ENCODE data around the gene ARHGAP9. TPM values are rescaled to one million over a fixed set of nuclear protein-coding genes. Genes with fewer than 3 reads are reported as not detected.

Gene ARHGAP9
- total RNA-seq, 1 experiment from 2014 or later: not detected

- intact Hi-C loops (cut with micrococcal nuclease; ENCODE audit: unreplicated experiment): no loop called here
- no peaks in the 10 kb centered on the region for H3K27me3 ChIP-seq (ENCODE audit: insufficient read depth, low read depth)
- 0 out of 2 replicates have a peak, but pooled peaks cover 4% of the 10 kb centered on the region for H3K79me2 ChIP-seq (ENCODE audit: low read depth)
- H3K4me1 ChIP-seq (replicated peaks; ENCODE audit: insufficient read depth): no peaks in the 10 kb centered on the region
- H4K20me1 ChIP-seq (ENCODE audit: insufficient read depth): peaks cover 57% of the 10 kb centered on the region
- H3K4me2 ChIP-seq: no peak overlapping the region
- DNase-seq: no peak
- TF ChIP-seq CTCF (conservative IDR thresholded peaks at IDR 0.05) (no peak), EZH2 (IDR thresholded peaks at IDR 0.05; ENCODE audit: low read depth) (no peak)
- CTCF ChIA-PET: no interaction called here
- no peak overlapping the region for H2AFZ ChIP-seq
- peaks cover 47% of the 10 kb centered on the region for H3K36me3 ChIP-seq (ENCODE audit: low read depth)
- no TSS peak for BruUV-seq (replicated peaks)
- no peak overlapping the region for H3K27ac ChIP-seq
- H3K9me2 ChIP-seq (ENCODE audit: insufficient read depth): no peaks in the 10 kb centered on the region
- no peak overlapping the region for H3K4me3 ChIP-seq
- H3K9me3 ChIP-seq (ENCODE audit: insufficient read depth, low read depth): no peaks in the 10 kb centered on the region
- POLR2A ChIA-PET (ENCODE audit: unreplicated experiment): no interaction called here
- H3F3A ChIP-seq (ENCODE audit: insufficient read depth, low read depth): peaks cover 9% of the 10 kb centered on the region; the same call in 1 of the 2 replicates
Measured at GRCh38 chr12:57500213-57500612, 20.5 kb upstream of the ARHGAP9 start.

GRCh38 chr12:57498571-57498970 lies 18.9 kb upstream of the ARHGAP9 start:
- Histone ChIP-seq H3K36me3 (ENCODE audit: low read depth) (peaks cover 44% of the 10 kb centered on the region), H3K9me3 (ENCODE audit: insufficient read depth, low read depth) (no peaks in the 10 kb centered on the region), H3K4me3 (no peak overlapping the region), H4K20me1 (ENCODE audit: insufficient read depth) (peaks cover 57% of the 10 kb centered on the region), H3K79me2 (ENCODE audit: low read depth) (0 out of 2 replicates have a peak, but pooled peaks cover 4% of the 10 kb centered on the region), H3K4me2 (no peak overlapping the region), H3F3A (ENCODE audit: insufficient read depth, low read depth) (peaks cover 9% of the 10 kb centered on the region; the same call in 1 of the 2 replicates), H3K27ac (no peak overlapping the region), H3K4me1 (replicated peaks; ENCODE audit: insufficient read depth) (no peaks in the 10 kb centered on the region), H2AFZ (no peak overlapping the region), H3K27me3 (ENCODE audit: insufficient read depth, low read depth) (no peaks in the 10 kb centered on the region), H3K9me2 (ENCODE audit: insufficient read depth) (no peaks in the 10 kb centered on the region)
- TF ChIP-seq CTCF (conservative IDR thresholded peaks at IDR 0.05) (no peak), EZH2 (IDR thresholded peaks at IDR 0.05; ENCODE audit: low read depth) (no peak)
- no peak for DNase-seq
- POLR2A ChIA-PET (ENCODE audit: unreplicated experiment): no interaction called here
- no TSS peak for BruUV-seq (replicated peaks)
- CTCF ChIA-PET: no interaction called here
- intact Hi-C loops (cut with micrococcal nuclease; ENCODE audit: unreplicated experiment): no loop called here

- intact Hi-C loops (cut with micrococcal nuclease; ENCODE audit: unreplicated experiment): no loop called here
- peaks cover 57% of the 10 kb centered on the region for H4K20me1 ChIP-seq (ENCODE audit: insufficient read depth)
- no peak overlapping the region for H3K27ac ChIP-seq
- H3K9me3 ChIP-seq (ENCODE audit: insufficient read depth, low read depth): no peaks in the 10 kb centered on the region
- 0 out of 2 replicates have a peak, but pooled peaks cover 4% of the 10 kb centered on the region for H3K79me2 ChIP-seq (ENCODE audit: low read depth)
- H3K4me3 ChIP-seq: no peak overlapping the region
- DNase-seq: no peak
- no peak overlapping the region for H2AFZ ChIP-seq
- POLR2A ChIA-PET (ENCODE audit: unreplicated experiment): no interaction called here
- H3K27me3 ChIP-seq (ENCODE audit: insufficient read depth, low read depth): no peaks in the 10 kb centered on the region
- H3K9me2 ChIP-seq (ENCODE audit: insufficient read depth): no peaks in the 10 kb centered on the region
- no peaks in the 10 kb centered on the region for H3K4me1 ChIP-seq (replicated peaks; ENCODE audit: insufficient read depth)
- no peak overlapping the region for H3K4me2 ChIP-seq
- H3K36me3 ChIP-seq (ENCODE audit: low read depth): peaks cover 44% of the 10 kb centered on the region
- H3F3A ChIP-seq (ENCODE audit: insufficient read depth, low read depth): peaks cover 9% of the 10 kb centered on the region; the same call in 1 of the 2 replicates
- CTCF ChIA-PET: interaction anchor here (0.6 kb wide), 1 partner anchor 27 kb away, joined by 4 read pairs; no protein-coding TSS in a partner anchor
- TF ChIP-seq CTCF (conservative IDR thresholded peaks at IDR 0.05) (no peak), EZH2 (IDR thresholded peaks at IDR 0.05; ENCODE audit: low read depth) (no peak)
- BruUV-seq (replicated peaks): no TSS peak
Measured at GRCh38 chr12:57498132-57498502, 18.5 kb upstream of the ARHGAP9 start.
